Right hindlimb (tissue), 1 donor: Measurements from ENCODE around the gene KMT2B.
"Not testable (repeated sequence)": the region's sequence is repeated elsewhere in the genome, so short reads cannot be mapped to it uniquely, and the experiment has no call there.

Experiments used
- DNase-seq: peaks from one replicate; pipeline ENCODE4 v3.0.0-alpha.2; 2018

KMT2B gene

DNA sequence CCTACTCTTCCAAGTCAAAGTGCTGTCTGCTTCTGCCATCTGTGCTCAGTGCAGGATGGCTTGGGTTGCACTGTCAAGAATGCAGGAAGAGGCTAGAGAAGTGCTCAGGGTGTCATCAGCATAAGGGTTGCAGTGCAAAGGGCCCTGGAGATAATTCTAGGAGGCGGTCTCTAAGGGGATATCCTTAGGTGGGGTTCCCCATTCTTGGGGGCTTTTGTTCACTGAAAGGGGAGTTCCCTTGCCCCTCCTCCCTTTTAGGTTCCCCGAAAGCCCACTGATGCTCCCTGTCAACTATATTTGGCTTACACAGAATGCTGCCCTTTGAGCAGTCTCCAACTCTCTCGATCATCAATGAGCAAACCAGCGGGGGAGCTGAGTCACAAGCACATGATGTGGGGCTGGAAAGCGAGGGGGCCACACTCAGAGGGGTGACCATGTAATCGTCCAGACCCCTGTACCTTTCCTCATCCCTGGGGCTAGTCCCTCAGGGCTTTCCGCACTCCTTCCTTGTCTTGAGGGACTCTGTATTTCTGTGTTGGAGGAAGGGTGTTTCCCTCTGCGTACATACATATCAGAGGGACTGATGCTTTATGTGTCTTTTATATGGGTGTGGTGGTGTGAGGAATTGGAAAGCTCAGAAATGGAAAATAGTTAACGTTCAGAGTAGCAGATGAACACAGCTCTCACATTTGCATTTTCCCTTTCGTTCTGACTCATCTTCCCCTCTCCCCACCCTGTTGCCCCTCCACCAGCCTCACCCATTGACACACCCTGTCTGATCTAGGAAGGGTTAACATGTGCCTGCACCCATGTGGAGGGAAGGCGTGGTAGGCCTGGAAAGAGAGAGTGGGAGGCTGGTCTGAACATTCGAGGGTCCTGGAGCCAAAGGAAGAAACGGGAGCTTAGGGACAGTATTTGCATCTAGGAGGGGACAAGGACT lies 6.7 kb upstream of the KMT2B start:
- DNase-seq: no peak

GRCh38 chr19:35712567-35713505 lies 5.0 kb upstream of the KMT2B start:
- no peak for DNase-seq

DNA sequence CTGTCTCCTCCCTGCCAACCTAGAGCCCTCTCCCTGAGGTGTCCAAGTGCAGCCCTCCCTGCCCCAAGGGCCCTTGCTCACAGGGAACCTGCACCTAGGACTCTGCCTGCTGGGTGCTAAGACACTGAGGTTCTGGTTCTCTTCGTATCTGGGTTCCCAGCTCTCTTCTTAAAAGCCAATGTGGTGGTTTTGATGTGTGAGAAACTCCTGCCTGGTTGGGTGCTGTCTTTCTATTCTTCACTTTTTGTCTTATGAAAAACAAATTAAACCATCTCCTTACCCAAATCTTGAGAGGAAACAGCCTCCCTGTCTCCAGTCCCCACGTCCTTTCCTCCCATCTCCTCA lies 4.3 kb upstream of the KMT2B start:
- no peak for DNase-seq

GRCh38 chr19:35713904-35714495 lies 3.8 kb upstream of the KMT2B start:
- no peak for DNase-seq

- no peak for DNase-seq
Observed at GRCh38 chr19:35714601-35715354, 3.0 kb upstream of the KMT2B start.

GRCh38 chr19:35715355-35715809 lies 2.4 kb upstream of the KMT2B start:
- no peak for DNase-seq

DNA sequence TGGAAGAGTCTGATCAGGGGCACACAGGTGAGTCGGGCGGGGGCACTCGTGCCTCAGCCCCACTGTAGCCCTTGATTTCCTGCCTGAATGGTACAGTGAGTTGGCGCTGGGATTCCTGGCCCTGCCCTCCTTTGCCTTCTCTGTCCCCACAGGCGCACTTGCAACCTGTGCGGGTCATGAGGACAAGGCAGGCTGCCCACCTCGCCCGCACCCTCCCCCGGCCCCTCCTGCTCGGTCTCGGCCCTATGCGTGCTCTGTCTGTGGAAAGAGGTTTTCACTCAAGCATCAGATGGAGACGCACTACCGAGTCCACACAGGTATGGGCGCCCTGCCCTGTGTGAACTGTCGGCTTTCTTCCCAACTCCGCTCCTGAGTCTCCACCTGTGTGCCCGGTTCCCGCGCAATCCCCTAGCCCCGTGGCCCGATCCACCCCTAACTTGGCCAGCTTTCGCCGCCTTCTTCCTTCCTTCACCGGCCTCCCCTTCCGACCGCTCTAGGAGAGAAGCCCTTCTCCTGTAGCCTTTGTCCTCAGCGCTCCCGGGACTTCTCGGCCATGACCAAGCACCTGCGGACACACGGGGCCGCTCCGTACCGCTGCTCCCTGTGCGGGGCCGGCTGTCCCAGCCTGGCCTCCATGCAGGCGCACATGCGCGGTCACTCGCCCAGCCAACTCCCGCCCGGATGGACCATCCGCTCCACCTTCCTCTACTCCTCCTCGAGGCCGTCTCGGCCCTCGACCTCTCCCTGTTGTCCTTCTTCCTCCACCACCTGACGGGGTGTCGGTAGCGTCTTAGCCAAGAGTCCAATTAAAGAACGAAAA lies 1.6 kb upstream of the KMT2B start:
- DNase-seq: no peak

DNA sequence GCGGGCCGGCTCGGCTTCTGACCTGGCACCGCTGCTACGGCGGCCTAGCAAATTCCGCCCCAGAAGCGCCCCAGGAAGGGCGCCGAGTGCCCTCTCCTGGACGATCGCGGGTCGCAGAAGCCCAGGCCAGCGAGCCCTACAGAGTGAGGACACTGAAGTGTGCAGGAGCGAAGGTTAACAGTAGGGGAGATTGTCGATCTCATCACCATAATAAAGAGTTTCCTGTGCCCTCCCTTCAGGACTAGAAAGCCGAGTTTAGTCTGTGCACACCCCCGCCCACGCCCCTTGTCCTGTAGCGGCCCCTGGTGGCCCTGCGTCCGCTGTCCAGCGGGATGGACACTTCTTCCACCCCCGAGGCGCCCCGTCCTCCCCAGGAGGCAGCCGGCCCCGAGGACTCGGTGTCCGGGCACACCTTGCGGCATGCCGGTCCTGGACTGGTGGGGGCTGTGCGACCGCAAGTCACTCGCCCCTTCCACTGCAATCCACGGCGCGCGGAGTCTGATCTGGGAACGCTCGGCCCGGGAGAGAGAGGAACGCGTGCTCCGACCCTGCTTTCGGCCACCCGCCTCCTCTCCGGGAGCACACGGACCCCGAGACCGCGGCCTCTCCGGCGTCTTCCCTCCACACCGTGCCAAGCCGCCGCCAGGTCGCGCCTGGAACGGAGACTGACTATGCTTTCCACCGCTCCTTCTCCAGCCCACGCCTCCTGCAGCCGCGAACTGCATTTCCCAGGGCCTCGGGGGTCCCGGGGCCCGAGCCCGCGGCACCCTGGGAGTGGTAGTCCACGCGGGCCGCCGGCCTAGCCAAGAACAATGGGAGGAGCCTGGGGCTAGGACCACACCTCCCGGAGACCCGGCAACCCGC lies 770 bp upstream of the KMT2B start:
- peak; percentile 98 for DNase-seq

DNA sequence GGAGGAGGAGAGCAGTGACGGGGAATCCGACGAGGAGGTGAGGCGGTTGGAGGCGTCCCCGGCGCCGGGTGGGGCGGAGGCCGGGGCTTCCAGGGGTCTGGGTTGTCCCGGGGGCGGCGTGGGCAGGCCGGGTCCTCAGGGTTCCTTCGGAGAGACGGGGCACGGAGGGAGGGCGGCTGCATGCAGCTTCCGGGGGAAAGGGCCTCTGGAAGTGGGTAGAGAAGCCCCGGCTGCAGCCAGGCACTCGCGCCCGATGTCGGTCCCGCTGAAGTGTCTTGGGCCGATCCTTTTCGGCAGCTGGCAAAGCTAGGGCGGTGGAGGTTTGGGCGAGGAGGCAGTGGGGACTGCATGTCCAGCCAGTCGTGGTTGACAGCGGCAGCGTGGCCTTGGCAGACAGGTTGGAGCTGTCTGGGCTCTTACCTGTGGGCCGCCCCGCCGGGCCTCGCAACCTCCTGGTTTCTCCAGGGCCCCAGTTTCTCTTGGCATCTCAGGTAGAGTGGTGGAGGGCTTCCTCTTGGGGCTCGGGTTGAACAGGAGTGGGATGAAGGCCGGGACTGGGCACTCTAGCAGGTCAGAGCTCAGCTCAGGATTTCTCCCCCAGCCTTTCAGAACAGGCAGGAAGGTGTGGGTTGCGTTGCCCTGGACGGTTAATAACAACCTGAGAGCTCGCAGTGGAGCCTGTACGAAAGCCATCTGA lies 690 bp downstream of the KMT2B start:
- peak; percentile 57 for DNase-seq

DNA sequence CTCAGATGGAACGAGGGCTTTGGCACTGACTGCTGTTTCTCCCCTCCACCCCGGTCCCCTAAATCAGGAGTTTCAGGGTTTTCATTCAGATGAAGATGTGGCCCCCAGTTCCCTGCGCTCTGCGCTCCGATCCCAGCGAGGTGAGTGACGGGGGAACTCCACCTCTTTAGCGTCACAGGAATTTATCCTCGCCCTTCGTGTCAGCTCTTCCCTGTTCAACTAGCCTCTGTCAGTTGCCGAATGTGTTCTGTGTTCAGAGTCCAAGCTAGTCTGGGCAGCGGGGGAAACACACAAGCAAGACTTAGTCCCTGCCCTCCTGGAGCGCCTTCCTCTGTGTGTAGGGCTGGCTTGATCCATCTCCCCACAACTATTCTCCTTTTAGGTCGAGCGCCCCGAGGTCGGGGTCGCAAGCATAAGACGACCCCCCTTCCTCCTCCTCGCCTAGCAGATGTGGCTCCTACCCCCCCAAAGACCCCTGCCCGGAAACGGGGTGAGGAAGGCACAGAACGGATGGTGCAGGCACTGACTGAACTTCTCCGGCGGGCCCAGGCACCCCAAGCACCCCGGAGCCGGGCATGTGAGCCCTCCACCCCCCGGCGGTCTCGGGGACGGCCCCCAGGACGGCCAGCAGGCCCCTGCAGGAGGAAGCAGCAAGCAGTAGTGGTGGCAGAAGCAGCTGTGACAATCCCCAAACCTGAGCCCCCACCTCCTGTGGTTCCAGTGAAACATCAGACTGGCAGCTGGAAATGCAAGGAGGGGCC lies 1.8 kb downstream of the KMT2B start:
- no peak for DNase-seq

GRCh38 chr19:35720163-35720524 lies 2.3 kb downstream of the KMT2B start:
- DNase-seq: no peak

- no peak for DNase-seq
Observed at GRCh38 chr19:35720648-35721047, 2.8 kb downstream of the KMT2B start.

DNA sequence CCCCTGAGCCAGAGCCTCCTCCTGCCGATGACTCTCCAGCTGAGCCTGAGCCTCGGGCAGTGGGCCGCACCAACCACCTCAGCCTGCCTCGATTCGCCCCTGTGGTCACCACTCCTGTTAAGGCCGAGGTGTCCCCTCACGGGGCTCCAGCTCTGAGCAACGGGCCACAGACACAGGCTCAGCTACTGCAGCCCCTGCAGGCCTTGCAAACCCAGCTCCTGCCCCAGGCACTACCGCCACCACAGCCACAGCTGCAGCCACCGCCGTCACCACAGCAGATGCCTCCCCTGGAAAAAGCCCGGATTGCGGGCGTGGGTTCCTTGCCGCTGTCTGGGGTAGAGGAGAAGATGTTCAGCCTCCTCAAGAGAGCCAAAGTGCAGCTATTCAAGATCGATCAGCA lies 3.6 kb downstream of the KMT2B start:
- no peak for DNase-seq

DNA sequence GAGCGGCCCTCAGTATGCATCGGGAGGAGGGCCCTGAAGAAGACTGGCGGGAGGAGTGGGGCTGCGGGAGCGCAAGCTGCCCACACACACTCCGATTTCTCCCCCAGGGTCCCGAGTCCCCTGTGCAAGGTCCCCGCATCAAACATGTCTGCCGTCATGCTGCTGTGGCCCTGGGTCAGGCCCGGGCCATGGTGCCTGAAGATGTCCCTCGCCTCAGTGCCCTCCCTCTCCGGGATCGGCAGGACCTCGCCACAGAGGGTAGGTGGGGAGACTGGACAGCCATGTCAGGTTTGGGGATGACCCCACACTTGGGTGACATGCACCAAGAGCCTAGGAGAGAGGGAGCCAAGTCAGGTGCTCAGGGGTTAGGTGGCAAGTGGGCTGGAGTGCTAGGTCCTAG lies 4.7 kb downstream of the KMT2B start:
- no peak for DNase-seq

GRCh38 chr19:35722897-35723296 lies 5.1 kb downstream of the KMT2B start:
- no peak for DNase-seq

DNA sequence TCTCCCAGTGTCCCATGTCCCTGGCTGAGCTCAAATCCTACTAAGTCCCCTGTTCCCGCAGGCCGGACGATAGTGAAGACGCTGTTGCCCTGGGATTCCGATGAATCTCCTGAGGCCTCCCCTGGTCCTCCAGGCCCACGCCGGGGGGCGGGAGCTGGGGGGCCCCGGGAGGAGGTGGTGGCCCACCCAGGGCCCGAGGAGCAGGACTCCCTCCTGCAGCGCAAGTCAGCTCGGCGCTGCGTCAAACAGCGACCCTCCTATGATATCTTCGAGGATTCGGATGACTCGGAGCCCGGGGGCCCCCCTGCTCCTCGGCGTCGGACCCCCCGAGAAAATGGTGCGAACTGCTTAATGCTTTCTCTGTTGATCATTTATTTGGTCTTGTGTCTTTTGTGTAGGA lies 5.9 kb downstream of the KMT2B start:
- DNase-seq: no peak

GRCh38 chr19:35724132-35724531 lies 6.3 kb downstream of the KMT2B start:
- DNase-seq: not testable (repeated sequence)

- DNase-seq: no peak
Observed at GRCh38 chr19:35724560-35724959, 6.8 kb downstream of the KMT2B start.

GRCh38 chr19:35725216-35725861 lies 7.5 kb downstream of the KMT2B start:
- DNase-seq: no peak
